NT2/D1 (cell line): ENCODE data around the gene LRBA.
"Not testable (repeated sequence)": the region's sequence is repeated elsewhere in the genome, so short reads cannot be mapped to it uniquely, and the experiment has no call there.

ENCODE experiments used
- DNase-seq: peaks from one replicate; pipeline ENCODE4 v3.0.0-alpha.2; 2011; ENCODE audit warnings: low read depth, low spot score
- H3K27me3 ChIP-seq: 2 replicates; pipeline ENCODE4 v1.6.0; 2011; ENCODE audit warnings: mild to moderate bottlenecking; ENCODE audit not compliant: insufficient read length, insufficient read depth
- H3K36me3 ChIP-seq: 2 replicates; pipeline ENCODE4 v1.6.1; 2011; ENCODE audit warnings: mild to moderate bottlenecking, low read length, mixed read lengths; ENCODE audit not compliant: insufficient read depth, insufficient read length
- H3K4me1 ChIP-seq: 2 replicates; pipeline ENCODE4 v1.5.1; 2011; ENCODE audit not compliant: insufficient read depth, insufficient read length
- H3K4me3 ChIP-seq: 2 replicates; pipeline ENCODE4 v1.5.1; 2011; ENCODE audit warnings: low read depth; ENCODE audit not compliant: insufficient read length
- H3K9ac ChIP-seq: 2 replicates; pipeline ENCODE4 v1.6.0; 2011; ENCODE audit warnings: low read depth; ENCODE audit not compliant: insufficient read length
- H3K9me3 ChIP-seq: 2 replicates; pipeline ENCODE4 v1.5.1; 2011; ENCODE audit warnings: mild to moderate bottlenecking, low read length; ENCODE audit not compliant: insufficient read depth
- SUZ12 ChIP-seq: IDR thresholded peaks from 2 replicates; pipeline ENCODE4 v1.6.1; 2011; ENCODE audit not compliant: insufficient read length, insufficient read depth; ENCODE audit errors: extremely low read depth
- YY1 ChIP-seq: IDR thresholded peaks from 2 replicates; pipeline ENCODE4 v1.6.1; 2011; ENCODE audit not compliant: insufficient read length, insufficient read depth
- ZNF274 ChIP-seq: IDR thresholded peaks from 2 replicates; pipeline ENCODE4 v1.6.1; 2011; ENCODE audit warnings: mild to moderate bottlenecking, low read depth, low read length

Gene LRBA

DNA sequence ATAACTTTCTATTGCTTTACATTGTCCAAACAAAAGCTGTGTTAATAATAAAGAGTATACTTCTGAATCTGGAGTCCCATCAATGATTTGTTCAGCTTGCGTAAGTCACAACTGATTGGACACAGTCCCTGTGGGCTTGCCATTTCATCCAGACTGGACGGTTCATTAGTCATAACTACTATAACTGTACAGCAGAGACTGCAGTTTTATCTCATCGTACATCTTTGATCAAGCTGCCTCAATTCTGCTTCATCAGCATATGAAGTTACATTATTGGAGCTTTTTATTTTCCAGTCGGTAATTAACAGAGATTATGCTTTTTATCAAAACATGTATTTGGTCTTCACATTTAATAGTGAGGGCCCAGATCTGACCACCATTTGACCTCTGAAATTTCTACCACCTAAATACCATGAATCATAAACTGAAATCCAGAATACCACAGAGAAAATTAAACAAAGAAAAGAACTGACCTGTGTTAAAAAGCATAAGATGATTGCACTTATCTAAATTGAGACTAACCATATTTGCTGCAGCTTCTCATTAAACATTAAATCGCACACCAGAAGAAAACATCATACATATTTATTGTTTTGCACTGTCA is 445.6 kb downstream of the LRBA start:
- Histone ChIP-seq H3K4me1 (no peaks in the 10 kb centered on the region), H3K4me3 (no peak overlapping the region), H3K9me3 (no peaks in the 10 kb centered on the region; the same call in 1 of the 2 replicates), H3K27me3 (no peaks in the 10 kb centered on the region), H3K36me3 (no peaks in the 10 kb centered on the region), H3K9ac (no peak overlapping the region)
- DNase-seq: no peak
- no peak for TF ChIP-seq SUZ12
- TF ChIP-seq ZNF274: no peak
- TF ChIP-seq YY1: no peak

DNA sequence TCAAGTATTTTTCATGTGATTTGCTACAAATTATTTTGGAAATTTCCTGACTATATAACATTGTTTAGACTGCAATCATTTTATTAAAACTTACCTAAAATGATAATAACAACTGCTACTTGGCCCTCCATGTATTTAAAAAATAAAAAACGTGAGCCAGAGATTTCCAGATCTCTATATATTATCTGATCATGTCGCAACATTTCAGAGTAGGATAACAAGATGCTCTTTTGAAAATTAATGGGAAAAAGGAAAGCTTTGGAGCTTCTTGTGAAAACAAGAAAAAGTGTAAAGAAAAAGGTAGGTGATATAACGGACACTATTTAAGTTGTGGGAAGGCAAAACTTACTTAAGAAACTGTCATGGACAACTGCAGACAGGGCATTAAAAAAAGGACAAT is 448.0 kb downstream of the LRBA start:
- TF ChIP-seq YY1 (no peak), SUZ12 (no peak), ZNF274 (no peak)
- H3K9me3 ChIP-seq: no peaks in the 10 kb centered on the region; the same call in 1 of the 2 replicates
- no peaks in the 10 kb centered on the region for H3K27me3 ChIP-seq
- DNase-seq: no peak
- H3K4me1 ChIP-seq: no peaks in the 10 kb centered on the region
- no peaks in the 10 kb centered on the region for H3K36me3 ChIP-seq
- H3K4me3 ChIP-seq: no peak overlapping the region
- no peak overlapping the region for H3K9ac ChIP-seq

DNA sequence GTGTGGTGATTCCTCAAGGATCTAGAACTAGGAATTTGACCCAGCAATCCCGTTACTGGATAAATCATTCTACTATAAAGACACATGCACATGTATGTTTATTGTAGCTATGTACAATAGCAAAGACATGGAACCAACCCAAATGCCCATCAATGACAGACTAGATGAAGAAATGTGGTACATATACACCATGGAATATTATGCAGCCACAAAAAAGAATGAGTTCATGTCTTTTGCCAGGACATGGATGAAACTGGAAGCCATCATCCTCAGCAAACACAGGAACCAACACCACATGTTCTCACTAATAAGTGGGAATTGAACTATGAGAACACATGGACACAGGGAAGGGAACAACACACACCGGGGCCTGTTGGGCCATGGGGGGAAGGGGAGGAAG is 450.1 kb downstream of the LRBA start:
- not testable (repeated sequence) for H3K4me3 ChIP-seq, H3K36me3 ChIP-seq, DNase-seq

DNA sequence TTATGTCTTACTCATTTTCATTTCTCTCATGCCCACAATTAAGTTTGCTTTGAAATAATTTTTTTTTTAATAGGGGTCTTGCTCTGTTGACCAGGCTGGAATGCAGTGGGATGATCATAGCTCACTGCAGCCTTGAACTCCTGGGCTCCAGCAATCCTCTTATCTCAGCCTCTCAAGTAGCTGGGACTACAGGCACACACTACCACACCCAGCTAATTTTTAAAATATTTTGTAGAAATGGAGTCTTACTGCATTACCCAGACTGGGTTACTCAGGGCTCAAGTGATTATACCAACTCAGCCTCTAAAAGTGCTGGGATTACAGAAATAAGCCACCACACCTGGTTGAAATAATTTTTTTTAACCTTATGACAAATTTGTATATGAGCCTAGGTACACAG is 452.3 kb downstream of the LRBA start:
- no peaks in the 10 kb centered on the region; the same call in 1 of the 2 replicates for H3K9me3 ChIP-seq
- H3K4me1 ChIP-seq: no peaks in the 10 kb centered on the region
- no peak overlapping the region for H3K9ac ChIP-seq
- DNase-seq: no peak
- TF ChIP-seq SUZ12 (no peak), ZNF274 (no peak), YY1 (no peak)
- H3K36me3 ChIP-seq: no peaks in the 10 kb centered on the region
- H3K27me3 ChIP-seq: no peaks in the 10 kb centered on the region
- no peak overlapping the region for H3K4me3 ChIP-seq

More for the DNA sequence above, 450.1 kb downstream of the LRBA start:
- not testable (repeated sequence) for H3K9ac ChIP-seq, H3K9me3 ChIP-seq, H3K27me3 ChIP-seq, H3K4me1 ChIP-seq

DNA sequence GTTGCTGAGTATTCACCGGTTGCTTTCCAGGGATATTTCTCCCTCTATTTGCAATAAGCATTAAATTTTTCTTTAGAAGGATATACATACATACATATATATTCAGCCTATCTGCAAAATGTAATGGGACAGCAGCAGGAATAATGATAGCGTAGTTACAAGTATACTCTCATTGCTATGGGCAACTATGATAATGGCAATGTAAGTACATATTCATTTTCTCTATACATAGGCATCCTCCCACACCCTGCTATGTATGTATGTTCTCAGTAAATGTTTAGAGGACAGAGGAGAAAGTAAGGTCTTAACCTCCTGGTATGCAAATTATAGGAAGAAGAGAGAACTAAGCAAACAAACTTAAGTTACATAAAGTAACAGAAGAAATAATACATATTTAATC is 452.8 kb downstream of the LRBA start:
- no peak for DNase-seq
- H3K9ac ChIP-seq: no peak overlapping the region
- TF ChIP-seq ZNF274: no peak
- TF ChIP-seq SUZ12: no peak
- no peak for TF ChIP-seq YY1

DNA sequence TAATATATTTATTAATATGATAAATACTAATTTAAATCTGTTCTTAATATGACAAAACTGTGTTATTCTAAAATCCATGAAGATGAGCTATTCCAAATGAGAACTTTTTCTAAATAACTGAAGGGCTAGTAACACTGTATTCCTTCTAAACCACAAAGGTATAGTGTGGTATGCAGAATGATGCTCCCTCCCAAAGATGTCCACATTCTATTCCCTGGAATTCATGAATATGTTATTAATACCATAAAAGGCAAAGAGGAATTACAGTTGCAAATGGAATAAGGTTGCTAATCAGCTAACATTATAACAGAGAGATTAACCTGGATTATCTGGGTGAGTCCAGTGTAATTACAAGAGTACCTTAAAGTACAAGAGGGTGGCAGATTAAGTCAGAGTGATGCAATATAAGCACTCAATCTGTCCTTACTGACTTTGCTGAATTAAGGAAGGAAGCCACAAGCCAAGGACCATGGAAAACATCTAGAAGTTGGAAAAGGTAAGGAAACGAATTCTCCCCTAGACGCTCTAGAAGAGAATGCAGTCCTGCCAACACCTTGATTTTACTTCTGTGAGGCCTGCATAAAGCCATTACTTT is 453.8 kb downstream of the LRBA start:
- TF ChIP-seq YY1: no peak
- TF ChIP-seq SUZ12: no peak
- TF ChIP-seq ZNF274: no peak
- H3K36me3 ChIP-seq: no peaks in the 10 kb centered on the region
- no peaks in the 10 kb centered on the region for H3K27me3 ChIP-seq
- no peaks in the 10 kb centered on the region; the same call in 1 of the 2 replicates for H3K9me3 ChIP-seq
- no peak for DNase-seq
- no peaks in the 10 kb centered on the region for H3K4me1 ChIP-seq
- H3K9ac ChIP-seq: no peak overlapping the region
- no peak overlapping the region for H3K4me3 ChIP-seq

More for the DNA sequence above, 452.8 kb downstream of the LRBA start:
- Histone ChIP-seq H3K4me3 (no peak overlapping the region), H3K27me3 (no peaks in the 10 kb centered on the region), H3K4me1 (no peaks in the 10 kb centered on the region), H3K9me3 (no peaks in the 10 kb centered on the region; the same call in 1 of the 2 replicates), H3K36me3 (no peaks in the 10 kb centered on the region)

DNA sequence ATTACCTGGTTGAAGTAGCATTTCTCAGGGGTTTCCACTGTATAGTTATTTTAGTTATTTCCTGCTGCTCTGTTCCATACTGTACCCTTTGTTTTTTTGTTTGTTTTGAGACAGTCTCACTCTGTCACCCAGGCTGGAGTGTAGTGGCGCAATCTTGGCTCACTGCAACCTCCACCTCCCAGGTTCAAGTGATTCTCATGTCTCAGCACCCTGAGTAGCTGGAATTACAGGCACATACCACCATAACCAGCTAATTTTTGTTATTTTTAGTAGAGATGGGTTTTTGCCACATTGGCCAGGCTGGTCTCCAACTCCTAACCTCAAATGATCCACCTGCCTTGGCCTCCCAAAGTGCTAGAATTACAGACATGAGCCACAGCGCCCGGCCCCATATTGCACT is 457.3 kb downstream of the LRBA start:
- DNase-seq, H3K9me3 ChIP-seq, H3K36me3 ChIP-seq, H3K9ac ChIP-seq, H3K4me1 ChIP-seq, H3K4me3 ChIP-seq, H3K27me3 ChIP-seq: not testable (repeated sequence)
